Natural killer cell (primary cell): ENCODE results near the gene CALML5. TPM values are rescaled to one million over a fixed set of nuclear protein-coding genes. Genes with fewer than 3 reads are reported as not detected.

ENCODE experiments used
- ATAC-seq, 3 donors: fragments of 150-1000 bp in 2 of 3; fragments of 200-7000 bp in 1 of 3; cut with Tn5 transposase; 1 replicate in 1 of 3; 2 replicates in 2 of 3; pipeline ENCODE4 v1.10.0; 2021; ENCODE audit warnings: mild to moderate bottlenecking in 2 of 3, moderate library complexity in 2 of 3
- DNase-seq, 2 donors: peaks; one replicate each; pipeline versions ENCODE4 v3.0.0 to v3.0.0-alpha.2; 2013 to 2021; ENCODE audit warnings: mixed read lengths in 1 of 2
- H3K27ac ChIP-seq: one replicate; pipeline ENCODE4 v1.5.1; 2013; ENCODE audit warnings: mild to moderate bottlenecking, low read length
- H3K27me3 ChIP-seq: one replicate; pipeline ENCODE4 v1.6.1; 2013; ENCODE audit warnings: low read length; ENCODE audit not compliant: control insufficient read depth, insufficient read depth
- H3K36me3 ChIP-seq: one replicate; pipeline ENCODE4 v1.6.1; 2013; ENCODE audit warnings: low read length; ENCODE audit not compliant: control insufficient read depth, insufficient read depth
- H3K4me1 ChIP-seq: one replicate; pipeline ENCODE4 v1.6.1; 2013; ENCODE audit warnings: low read length; ENCODE audit not compliant: control insufficient read depth, insufficient read depth
- H3K4me3 ChIP-seq: one replicate; pipeline ENCODE4 v1.5.1; 2013; ENCODE audit warnings: low read length
- H3K9me3 ChIP-seq: one replicate; pipeline ENCODE4 v1.6.1; 2013; ENCODE audit warnings: low read length; ENCODE audit not compliant: control insufficient read depth, insufficient read depth
- H3K27ac Mint-ChIP-seq, 2 donors: one replicate each; pipeline ENCODE4 v1.8.0; 2022; ENCODE audit warnings: mild to moderate bottlenecking in 2 of 2, mixed read lengths in 2 of 2, moderate library complexity in 1 of 2
- H3K27me3 Mint-ChIP-seq, 2 donors: one replicate each; pipeline ENCODE4 v1.8.0; 2022; ENCODE audit warnings: low read depth in 2 of 2, mixed read lengths in 2 of 2
- H3K36me3 Mint-ChIP-seq: one replicate; pipeline ENCODE4 v1.8.0; 2022; ENCODE audit warnings: mixed read lengths
- H3K4me1 Mint-ChIP-seq, 2 donors: one replicate each; pipeline ENCODE4 v1.8.0; 2022; ENCODE audit warnings: mixed read lengths in 2 of 2
- H3K4me3 Mint-ChIP-seq: one replicate; pipeline ENCODE4 v1.8.0; 2022; ENCODE audit warnings: mild to moderate bottlenecking, moderate library complexity, mixed read lengths
- H3K9me3 Mint-ChIP-seq, 2 donors: one replicate each; pipeline ENCODE4 v1.8.0; 2022; ENCODE audit warnings: mixed read lengths in 2 of 2
- WGBS: methylation state at CpG from one replicate; pipeline ENCODE4 v1.1.7; 2013; ENCODE audit warnings: missing lambda C conversion rate; ENCODE audit not compliant: insufficient coverage; 5-methylcytosine and 5-hydroxymethylcytosine counted together
- intact Hi-C: fragments of 100-400 bp; cut with micrococcal nuclease; formaldehyde crosslinking; loops from one replicate; pipeline ENCODE4 v1.14.2; 2022
- total RNA-seq, 4 donors: library from RNA; stranded (reverse); fragments of 120-200 nt in 1 of 4; gene quantifications; one replicate each; pipeline versions ENCODE4 v1.2.3 to v1.2.4, GENCODE V29; 2013 to 2022
- TF ChIP-seq, protein P1 (sequence below): fragments of 200-600 bp; IDR thresholded peaks from one replicate; pipeline ENCODE4 v1.8.0; 2022; ENCODE audit warnings: antibody characterized with exemption

The CALML5 gene
- total RNA-seq, 3 donors from 2014 or later (not counting 1 experiment from before 2014, with no cell fraction given), result not detected

DNA sequence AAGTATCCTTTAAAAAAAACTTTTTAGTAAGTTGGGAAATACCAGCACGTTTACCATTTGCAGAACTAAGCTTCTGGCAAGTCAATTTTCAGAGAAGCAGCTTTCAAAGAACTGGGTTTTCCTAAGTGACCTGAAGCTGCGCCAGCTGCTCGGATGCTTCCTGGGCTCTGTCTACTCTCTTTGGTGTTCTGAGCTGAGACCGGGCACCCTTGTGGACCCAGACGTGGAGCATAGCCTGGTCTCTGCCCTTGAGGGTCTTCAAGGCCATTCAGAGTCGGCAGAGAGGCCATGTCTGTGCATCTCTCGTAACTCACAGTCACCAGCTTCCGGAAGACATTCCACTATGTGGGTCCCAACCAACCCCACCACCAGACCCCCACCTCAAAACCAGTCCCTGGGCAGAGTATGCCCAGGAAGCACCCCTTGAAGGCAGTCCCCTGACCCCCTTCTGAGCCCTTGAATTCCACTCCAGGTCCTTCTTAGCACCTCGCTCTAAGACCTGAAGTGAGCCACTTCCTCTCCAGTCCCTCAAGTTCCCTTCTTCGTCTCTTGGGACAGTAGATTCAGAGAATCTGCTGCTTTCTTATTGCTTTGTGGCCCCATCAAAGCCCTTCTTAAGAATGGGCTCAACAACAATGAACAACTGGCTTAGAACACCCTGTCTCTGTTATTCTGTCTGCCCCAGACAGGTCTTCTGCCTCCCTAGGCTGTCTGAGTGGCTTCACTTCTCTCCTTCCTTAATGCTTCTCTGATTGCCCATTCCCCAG is 8.5 kb downstream of the CALML5 start:
- Histone ChIP-seq H3K4me3 (no peak overlapping the region), H3K4me1 (no peaks in the 10 kb centered on the region), H3K27me3 (no peaks in the 10 kb centered on the region), H3K36me3 (no peaks in the 10 kb centered on the region), H3K27ac (no peak overlapping the region), H3K9me3 (no peaks in the 10 kb centered on the region)
- H3K9me3 Mint-ChIP-seq, result no peaks in the 10 kb centered on the region
- ATAC-seq (no peak), DNase-seq (no peak)
- H3K36me3 Mint-ChIP-seq, result no peaks in the 10 kb centered on the region
- no peaks in the 10 kb centered on the region for H3K4me1 Mint-ChIP-seq
- no peaks in the 10 kb centered on the region for H3K27me3 Mint-ChIP-seq
- TF ChIP-seq, protein P1, sequence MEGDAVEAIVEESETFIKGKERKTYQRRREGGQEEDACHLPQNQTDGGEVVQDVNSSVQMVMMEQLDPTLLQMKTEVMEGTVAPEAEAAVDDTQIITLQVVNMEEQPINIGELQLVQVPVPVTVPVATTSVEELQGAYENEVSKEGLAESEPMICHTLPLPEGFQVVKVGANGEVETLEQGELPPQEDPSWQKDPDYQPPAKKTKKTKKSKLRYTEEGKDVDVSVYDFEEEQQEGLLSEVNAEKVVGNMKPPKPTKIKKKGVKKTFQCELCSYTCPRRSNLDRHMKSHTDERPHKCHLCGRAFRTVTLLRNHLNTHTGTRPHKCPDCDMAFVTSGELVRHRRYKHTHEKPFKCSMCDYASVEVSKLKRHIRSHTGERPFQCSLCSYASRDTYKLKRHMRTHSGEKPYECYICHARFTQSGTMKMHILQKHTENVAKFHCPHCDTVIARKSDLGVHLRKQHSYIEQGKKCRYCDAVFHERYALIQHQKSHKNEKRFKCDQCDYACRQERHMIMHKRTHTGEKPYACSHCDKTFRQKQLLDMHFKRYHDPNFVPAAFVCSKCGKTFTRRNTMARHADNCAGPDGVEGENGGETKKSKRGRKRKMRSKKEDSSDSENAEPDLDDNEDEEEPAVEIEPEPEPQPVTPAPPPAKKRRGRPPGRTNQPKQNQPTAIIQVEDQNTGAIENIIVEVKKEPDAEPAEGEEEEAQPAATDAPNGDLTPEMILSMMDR, result no peak
- no peak overlapping the region for H3K27ac Mint-ChIP-seq
- intact Hi-C loops, result no loop called here
- no peak overlapping the region for H3K4me3 Mint-ChIP-seq
- WGBS, result 80% methylated on average over 10 of the region's 10 CpGs

DNA sequence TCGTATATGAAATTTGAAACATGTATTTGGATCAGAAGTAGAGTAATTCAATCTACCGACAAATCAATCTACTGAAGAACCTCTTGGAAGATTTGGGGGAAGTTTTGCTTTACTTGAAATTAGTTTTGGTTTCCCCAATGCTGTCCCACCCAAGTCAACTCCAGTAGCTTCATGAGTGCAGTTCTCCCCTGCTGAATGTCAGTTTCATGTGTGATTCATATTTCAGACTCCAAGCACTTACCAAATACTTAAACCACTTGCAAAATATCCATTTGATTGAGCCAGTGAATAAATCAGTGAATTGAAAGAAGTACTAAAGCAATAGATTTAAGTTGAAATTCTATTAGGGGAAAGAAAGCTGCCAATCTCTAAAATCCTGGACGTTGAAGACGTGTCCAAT is 9.3 kb downstream of the CALML5 start:
- Histone ChIP-seq H3K4me3 (no peak overlapping the region), H3K9me3 (no peaks in the 10 kb centered on the region), H3K27ac (no peak overlapping the region), H3K27me3 (no peaks in the 10 kb centered on the region), H3K36me3 (no peaks in the 10 kb centered on the region), H3K4me1 (no peaks in the 10 kb centered on the region)
- WGBS, result 90% methylated on average over 3 of the region's 4 CpGs
- intact Hi-C loops, result no loop called here
- H3K4me1 Mint-ChIP-seq, result no peaks in the 10 kb centered on the region
- no peak for ATAC-seq
- H3K36me3 Mint-ChIP-seq, result no peaks in the 10 kb centered on the region
- H3K27ac Mint-ChIP-seq, result no peak overlapping the region
- TF ChIP-seq, protein P1, result no peak
- H3K27me3 Mint-ChIP-seq, result no peaks in the 10 kb centered on the region
- no peak for DNase-seq
- no peak overlapping the region for H3K4me3 Mint-ChIP-seq
- H3K9me3 Mint-ChIP-seq, result no peaks in the 10 kb centered on the region

DNA sequence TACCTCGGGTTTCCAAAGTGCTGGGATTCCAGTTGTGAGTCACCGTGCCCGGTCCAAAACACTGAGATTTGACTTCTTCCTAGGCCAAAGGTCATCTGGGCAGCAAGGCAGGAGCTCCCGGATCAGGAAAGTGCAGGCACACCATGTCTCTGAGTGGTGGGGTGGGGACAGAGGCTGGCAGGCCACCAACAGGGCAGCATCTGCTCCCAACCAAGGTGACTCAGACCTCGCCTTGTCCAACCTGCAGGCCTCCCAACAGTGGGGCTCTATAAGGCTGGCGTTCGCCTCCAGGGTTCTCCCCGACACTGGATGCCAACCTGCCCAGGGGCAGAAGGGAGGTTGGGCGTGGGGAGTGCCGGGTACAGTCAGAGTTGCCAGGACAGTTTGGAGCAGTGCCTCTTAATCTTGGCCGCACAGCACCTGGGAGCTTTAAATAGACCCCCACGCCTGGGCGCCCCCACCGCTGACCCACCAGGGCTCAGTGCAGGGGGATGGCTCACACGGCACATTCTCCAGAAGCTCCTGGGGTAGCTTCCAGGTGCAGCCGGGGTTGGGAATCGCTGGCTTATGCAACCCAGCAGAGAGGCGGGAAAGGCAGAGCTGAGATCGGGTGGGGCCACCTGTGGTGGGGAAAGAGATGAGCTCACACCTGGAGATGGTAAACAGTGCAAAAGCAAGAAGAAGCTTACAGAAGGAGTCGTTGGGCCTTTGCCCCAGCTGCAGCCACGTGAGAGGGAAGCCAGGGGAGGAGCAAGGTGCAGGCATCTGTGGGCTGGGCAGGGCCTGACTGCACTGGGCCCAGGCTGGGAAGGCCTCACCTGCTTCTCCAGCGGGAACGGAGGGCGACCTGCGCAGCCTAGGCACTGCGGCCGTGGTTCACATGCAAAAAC is 10.9 kb downstream of the CALML5 start:
- Histone ChIP-seq H3K9me3 (no peaks in the 10 kb centered on the region), H3K27ac (no peak overlapping the region), H3K27me3 (no peaks in the 10 kb centered on the region), H3K4me3 (no peak overlapping the region), H3K36me3 (no peaks in the 10 kb centered on the region), H3K4me1 (no peaks in the 10 kb centered on the region)
- H3K4me1 Mint-ChIP-seq, result no peaks in the 10 kb centered on the region
- no peak for ATAC-seq
- TF ChIP-seq, protein P1, result no peak
- H3K9me3 Mint-ChIP-seq, result no peaks in the 10 kb centered on the region
- 93% methylated on average over 27 of the region's 27 CpGs for WGBS
- intact Hi-C loops, result no loop called here
- no peaks in the 10 kb centered on the region for H3K27me3 Mint-ChIP-seq
- no peak overlapping the region for H3K4me3 Mint-ChIP-seq
- H3K27ac Mint-ChIP-seq, result no peak overlapping the region
- no peaks in the 10 kb centered on the region for H3K36me3 Mint-ChIP-seq
- DNase-seq, result no peak
